Glomerular endothelial cell (primary cell): ENCODE data around the gene CFLAR. TPM values are rescaled to one million over a fixed set of nuclear protein-coding genes. Genes with fewer than 3 reads are reported as not detected.
A peak's percentile ranks its signal among the peaks of the same experiment; 100 is the strongest.
"Not testable (repeated sequence)": the region's sequence is repeated elsewhere in the genome, so short reads cannot be mapped to it uniquely, and the experiment has no call there.

Source experiments
- DNase-seq: peaks from one replicate; pipeline ENCODE4 v3.0.0-alpha.2; 2011; ENCODE audit warnings: low read depth, low spot score; ENCODE audit errors: extremely low read depth
- total RNA-seq: library from RNA; depleted of rRNA; stranded (reverse); fragments of >200 nt; gene quantifications from 2 replicates; pipeline ENCODE4 v1.2.3, GENCODE V29; 2015

The CFLAR gene
- total RNA-seq, 1 donor from 2014 or later: 240 TPM

GRCh38 chr2:201174687-201175086, 58.7 kb downstream of the CFLAR start:
- no peak for DNase-seq

DNA sequence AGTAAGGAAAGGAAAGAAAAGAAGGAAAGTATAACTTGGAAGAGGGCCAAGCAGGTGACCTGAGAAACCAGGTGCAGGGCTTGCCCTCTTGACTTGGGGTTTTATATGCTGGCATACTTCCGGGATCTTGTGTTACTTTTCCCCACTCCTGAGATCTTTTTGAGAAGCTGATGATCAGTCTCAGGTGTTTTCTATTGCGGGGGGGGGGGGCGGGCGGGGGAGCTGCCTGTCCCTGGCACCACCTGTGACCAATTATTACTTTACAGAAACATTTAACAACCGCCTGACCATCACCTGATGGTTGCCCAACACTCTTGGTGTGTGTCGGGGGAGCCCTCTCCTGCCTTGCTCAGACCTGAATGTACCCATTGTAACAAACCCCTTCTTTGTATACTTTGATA, 60.1 kb downstream of the CFLAR start:
- DNase-seq: no peak

GRCh38 chr2:201180010-201180409, 64.0 kb downstream of the CFLAR start:
- no peak for DNase-seq

DNA sequence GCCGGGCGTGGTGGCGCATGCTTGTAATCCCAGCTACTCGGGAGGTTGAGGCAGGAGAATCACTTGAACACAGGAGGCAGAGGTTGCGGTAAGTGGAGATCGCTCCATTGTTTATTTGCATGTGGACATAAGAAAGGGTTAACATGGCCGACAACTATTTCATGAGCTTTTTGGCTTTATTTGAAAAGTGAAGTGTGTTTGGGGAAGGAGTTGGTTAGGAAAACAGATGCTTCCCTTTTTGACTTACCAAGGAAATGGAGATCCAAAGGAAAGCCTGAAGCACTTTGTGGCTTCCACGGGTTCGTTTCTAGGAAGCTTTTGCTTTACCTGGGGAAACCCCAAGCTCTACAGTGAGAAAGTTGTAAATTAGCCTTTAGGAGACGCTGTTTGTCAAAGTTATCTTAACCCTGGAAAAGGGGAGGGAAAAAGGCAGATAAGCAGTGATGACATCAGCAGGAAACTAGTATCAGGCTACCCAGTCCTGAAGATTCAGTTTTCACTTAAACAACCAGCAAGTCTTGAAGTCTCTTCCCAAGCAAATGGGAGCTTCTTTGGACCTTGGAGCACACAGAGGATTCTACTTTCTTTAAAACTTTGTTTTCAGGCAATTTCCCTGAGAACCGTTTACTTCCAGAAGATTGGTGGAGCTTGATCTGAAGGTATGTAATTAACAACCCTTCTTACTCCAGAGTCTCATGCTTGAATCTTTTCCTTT, 66.8 kb downstream of the CFLAR start, which contains the start of gene CASP10:
Gene CASP10, plus strand, starts transcription at position 492 of the 715 bp plus-strand sequence. CDS start 2,637 bp downstream, outside the sequence.
- DNase-seq: peak; percentile 88

- no peak for DNase-seq
These were observed 67.4 kb downstream of the CFLAR start for GRCh38 chr2:201183365-201183727.

GRCh38 chr2:201183835-201184234, 67.9 kb downstream of the CFLAR start:
- DNase-seq: not testable (repeated sequence)

GRCh38 chr2:201184248-201184647, 68.3 kb downstream of the CFLAR start:
- not testable (repeated sequence) for DNase-seq

DNA sequence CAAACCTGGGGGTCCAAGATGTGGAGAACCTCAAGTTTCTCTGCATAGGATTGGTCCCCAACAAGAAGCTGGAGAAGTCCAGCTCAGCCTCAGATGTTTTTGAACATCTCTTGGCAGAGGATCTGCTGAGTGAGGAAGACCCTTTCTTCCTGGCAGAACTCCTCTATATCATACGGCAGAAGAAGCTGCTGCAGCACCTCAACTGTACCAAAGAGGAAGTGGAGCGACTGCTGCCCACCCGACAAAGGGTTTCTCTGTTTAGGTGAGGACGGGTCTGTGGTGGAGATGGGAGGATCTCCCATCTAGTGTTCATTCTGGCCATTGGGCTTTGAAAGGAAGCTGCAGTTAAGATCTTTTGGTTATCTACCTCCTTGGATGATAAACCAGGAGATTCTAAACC, 69.9 kb downstream of the CFLAR start:
- DNase-seq: no peak

- DNase-seq: no peak
These were observed 71.0 kb downstream of the CFLAR start for GRCh38 chr2:201186982-201187381.

GRCh38 chr2:201188449-201188848, 72.5 kb downstream of the CFLAR start:
- DNase-seq: no peak

DNA sequence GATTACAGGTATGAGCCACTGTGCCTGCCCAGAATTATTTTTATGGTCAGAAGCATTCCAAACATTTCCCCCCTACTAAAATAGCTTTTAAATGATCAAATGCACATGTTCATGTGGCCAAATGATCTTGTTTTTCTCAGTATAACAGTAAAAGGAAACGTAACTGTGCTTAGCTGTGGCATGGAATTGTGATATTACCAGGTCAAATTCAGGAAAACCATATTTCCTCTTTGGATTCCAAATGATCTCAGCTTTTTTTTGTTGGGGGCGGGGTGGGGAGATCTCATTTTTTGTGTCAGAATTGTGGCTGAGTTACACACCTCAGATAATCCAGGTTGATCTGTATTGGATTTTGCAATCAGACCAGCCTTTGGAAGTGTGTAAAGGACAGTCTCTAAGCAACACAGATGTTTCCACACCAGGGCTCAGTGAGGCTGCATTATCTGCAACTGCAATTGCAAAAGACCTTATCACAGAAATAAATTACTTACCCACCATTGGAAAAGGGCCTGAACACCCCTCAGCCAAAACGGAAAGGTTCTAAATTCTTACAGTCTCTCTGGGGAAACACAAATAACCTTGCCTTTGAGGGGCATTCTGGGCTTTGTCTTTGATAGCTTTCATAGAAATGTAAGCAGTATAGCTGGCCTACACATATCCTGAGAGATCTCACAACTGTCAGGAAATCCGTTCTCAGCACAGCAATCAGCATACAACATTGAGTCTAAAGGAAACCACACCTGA, 75.3 kb downstream of the CFLAR start:
- peak; percentile 73 for DNase-seq

GRCh38 chr2:201194097-201194496, 78.1 kb downstream of the CFLAR start:
- DNase-seq: no peak

GRCh38 chr2:201195331-201195730, 79.4 kb downstream of the CFLAR start:
- no peak for DNase-seq

GRCh38 chr2:201196003-201196402, 80.0 kb downstream of the CFLAR start:
- DNase-seq: no peak

- no peak for DNase-seq
These were observed 80.8 kb downstream of the CFLAR start for GRCh38 chr2:201196803-201197202.

GRCh38 chr2:201197781-201198180, 81.8 kb downstream of the CFLAR start:
- no peak for DNase-seq

- no peak for DNase-seq
These were observed 83.9 kb downstream of the CFLAR start for GRCh38 chr2:201199847-201200246.

DNA sequence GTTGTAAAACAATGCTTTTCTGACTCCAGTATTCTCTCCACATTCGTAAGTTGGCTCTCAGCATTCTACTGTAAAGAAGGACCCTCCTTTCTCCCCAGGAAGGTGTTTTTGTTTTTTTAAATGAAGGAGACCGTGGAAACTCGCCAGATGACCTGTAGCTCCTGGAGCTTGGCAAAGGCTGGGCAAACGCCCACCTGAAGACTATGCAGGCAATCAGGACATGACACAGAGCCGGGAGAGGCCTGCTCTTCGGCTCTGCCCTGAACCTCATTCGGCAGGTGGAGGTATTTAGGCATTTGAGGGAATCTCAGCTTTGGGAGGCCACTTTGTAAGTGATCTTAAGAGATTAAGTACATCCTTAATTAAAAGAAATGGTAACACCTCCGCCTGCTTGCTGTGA, 84.4 kb downstream of the CFLAR start:
- no peak for DNase-seq

- no peak for DNase-seq
These were observed 85.4 kb downstream of the CFLAR start for GRCh38 chr2:201201371-201201770.

GRCh38 chr2:201203916-201204654, 88.1 kb downstream of the CFLAR start:
- no peak for DNase-seq
